Subcutaneous adipose tissue (tissue), 4 donors: Measurements from ENCODE around the gene TRIP4. TPM values are rescaled to one million over a fixed set of nuclear protein-coding genes. Genes with fewer than 3 reads are reported as not detected.

Experiments used
- total RNA-seq, 4 donors: library from RNA; depleted of rRNA; stranded (reverse); fragments of >200 nt; gene quantifications; one replicate each; pipeline ENCODE4 v1.1.0, GENCODE V29; 2016
- TF ChIP-seq, protein P1 (sequence below): fragments of 450-650 bp; IDR thresholded peaks from one replicate; pipeline ENCODE4 v1.5.1; 2016; ENCODE audit warnings: low read depth, mild to moderate bottlenecking, control low read depth, antibody characterized with exemption, moderate library complexity

Gene TRIP4
- total RNA-seq, 4 donors from 2014 or later = 15.7 to 23.2 (median 18.2) TPM

DNA sequence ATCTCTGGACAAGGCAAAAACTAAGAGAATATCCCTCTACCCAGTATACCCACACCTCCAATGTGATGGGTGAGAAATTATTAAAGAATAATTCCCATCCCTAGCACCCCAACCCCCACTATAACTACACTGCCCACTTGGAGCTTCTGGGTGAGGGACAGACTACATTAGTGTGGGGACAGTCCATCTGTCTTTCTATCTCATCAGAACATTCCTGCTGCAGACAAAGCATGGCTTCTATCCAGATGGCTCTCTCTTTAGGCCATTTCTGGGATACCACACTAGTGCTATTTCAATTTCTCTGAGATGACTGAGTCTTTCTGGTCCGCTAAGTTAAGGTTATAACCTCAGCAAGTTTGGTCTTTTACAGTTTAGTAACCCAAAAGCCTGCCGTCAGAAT, 38.3 kb upstream of the TRIP4 start:
- TF ChIP-seq, protein P1, sequence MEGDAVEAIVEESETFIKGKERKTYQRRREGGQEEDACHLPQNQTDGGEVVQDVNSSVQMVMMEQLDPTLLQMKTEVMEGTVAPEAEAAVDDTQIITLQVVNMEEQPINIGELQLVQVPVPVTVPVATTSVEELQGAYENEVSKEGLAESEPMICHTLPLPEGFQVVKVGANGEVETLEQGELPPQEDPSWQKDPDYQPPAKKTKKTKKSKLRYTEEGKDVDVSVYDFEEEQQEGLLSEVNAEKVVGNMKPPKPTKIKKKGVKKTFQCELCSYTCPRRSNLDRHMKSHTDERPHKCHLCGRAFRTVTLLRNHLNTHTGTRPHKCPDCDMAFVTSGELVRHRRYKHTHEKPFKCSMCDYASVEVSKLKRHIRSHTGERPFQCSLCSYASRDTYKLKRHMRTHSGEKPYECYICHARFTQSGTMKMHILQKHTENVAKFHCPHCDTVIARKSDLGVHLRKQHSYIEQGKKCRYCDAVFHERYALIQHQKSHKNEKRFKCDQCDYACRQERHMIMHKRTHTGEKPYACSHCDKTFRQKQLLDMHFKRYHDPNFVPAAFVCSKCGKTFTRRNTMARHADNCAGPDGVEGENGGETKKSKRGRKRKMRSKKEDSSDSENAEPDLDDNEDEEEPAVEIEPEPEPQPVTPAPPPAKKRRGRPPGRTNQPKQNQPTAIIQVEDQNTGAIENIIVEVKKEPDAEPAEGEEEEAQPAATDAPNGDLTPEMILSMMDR = no peak

DNA sequence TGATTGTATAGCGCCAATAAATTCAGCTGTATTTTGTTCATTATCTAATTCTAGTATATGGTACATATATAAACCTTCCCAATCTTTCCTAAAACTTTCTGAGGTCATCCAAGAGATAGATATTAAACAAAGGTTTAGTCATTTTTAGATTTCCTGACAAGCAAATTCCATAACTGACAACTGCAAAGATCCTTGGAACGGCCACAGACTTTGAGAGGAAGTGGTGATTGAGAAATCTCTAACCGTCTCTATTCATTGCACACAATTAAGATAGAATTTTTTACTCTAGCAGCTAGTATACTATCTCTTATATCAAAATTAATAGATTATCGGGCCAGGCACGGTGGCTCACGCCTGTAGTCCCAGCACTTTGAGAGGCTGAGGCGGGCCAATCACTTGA, 36.4 kb upstream of the TRIP4 start:
- TF ChIP-seq, protein P1 = no peak

DNA sequence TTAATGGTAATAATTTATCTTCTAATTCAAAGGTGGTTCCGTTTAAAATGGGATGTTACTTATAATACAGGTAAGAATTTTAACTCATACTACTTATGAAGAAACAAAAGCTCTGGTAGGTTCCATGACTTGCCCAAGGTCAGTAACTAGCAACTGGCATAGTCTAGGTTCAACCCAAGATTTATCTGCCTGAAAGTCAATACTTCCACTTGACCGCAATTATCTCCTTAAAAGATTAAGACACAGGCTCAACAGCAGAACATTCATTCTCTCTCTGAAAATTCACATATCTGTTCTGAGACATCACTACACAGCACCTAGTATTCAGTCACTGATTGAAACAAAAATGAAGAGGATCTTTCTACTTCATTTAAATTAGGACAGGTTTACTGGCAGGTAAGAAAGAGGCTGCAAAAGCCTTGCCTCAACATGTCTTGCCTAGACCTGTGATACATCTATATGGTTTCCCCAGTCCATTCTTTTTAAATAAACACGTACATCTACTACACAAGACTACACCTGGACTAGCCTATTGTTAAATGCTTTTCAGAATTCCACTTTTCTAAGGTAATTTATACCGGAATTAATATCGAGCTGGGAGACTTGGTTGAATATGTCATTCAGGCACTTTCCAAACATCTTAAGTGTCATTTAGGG, 32.8 kb upstream of the TRIP4 start:
- TF ChIP-seq, protein P1 = no peak

DNA sequence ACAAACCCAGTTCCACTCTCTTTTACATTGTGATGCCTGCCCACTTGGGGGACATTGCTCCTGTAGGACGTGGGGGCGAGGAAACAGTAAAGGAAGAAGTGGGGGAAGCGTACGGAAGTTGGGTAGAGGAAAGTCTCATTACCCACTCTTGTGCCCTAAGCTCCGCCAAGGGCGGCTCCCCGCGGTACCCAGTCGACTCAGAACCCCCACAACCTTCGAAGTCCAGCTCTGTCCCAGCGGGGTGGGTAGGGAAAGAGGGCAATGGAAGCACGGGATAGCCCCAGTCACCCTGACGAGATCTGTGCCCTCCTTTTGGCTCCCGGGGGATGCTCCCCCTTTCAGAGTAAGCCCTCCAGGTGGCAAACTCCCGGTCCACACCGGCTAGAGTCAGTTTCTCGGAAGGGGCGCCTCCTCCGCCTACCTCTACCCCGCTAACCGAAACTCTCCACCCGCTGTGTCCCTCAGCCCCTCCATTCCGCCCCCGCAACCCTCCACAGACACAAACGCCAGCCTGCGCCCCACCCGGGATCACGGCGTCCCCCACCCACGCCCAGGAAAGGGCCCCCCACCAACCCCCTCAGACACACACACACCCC, 32.2 kb upstream of the TRIP4 start:
- TF ChIP-seq, protein P1 = no peak

DNA sequence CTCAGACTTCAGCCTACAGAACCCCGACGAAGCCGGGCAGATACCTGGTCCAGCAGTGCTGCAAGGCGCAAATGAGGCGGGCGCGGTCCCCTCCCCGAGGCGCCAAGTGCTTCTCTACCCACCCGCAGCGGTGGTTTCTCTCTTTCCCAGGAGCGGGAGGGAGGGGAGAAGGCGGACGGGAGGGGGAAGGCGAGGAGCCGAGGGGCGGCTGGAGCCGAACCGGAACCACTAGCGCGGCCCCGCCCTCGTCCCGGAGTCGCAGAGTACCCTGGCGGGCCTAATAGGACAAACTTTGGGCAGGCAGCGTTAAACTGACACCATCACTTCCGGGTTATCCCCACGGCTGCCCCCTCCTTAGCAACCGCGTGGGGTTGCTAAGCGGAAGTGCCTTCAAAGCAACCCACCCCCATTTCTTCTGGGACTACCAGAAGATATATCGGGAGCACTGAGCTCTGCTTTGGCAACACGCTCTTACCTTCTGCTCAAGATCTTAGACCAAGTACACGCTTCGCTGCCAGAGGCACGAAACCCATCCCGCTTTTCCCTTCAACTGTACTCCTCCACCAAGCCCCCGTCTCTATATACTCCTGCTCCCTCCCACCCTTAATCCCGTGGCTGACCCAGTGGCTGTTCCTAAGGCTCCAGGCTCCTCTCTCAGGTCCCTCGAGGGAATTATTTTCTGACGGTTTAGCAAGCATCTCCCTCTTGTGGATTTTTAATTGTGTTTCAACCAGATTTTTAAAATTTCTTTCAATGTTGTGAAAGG, 31.5 kb upstream of the TRIP4 start, which contains the start of gene CSNK1G1:
CSNK1G1 (minus strand) TSS at position 230 of the 766 bp plus-strand sequence. CDS start 55,674 bp downstream, outside the sequence.
- TF ChIP-seq, protein P1 = no peak

DNA sequence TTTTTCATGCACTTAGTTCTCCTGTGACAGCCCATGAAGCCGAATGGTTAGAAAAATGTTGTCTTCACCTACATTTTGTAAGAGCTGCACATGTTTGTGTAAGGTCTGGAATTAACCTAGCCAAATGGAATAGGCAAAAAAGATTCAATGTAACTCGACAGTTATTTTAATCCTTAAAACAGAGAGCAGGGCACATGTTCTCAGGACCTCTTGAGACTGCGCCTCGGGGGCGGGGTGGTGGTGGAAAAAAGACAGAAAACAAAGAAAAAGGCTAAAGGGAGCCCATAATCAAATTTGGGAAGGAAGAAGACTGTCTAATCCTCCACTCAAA, 31.0 kb upstream of the TRIP4 start:
- TF ChIP-seq, protein P1 = no peak

DNA sequence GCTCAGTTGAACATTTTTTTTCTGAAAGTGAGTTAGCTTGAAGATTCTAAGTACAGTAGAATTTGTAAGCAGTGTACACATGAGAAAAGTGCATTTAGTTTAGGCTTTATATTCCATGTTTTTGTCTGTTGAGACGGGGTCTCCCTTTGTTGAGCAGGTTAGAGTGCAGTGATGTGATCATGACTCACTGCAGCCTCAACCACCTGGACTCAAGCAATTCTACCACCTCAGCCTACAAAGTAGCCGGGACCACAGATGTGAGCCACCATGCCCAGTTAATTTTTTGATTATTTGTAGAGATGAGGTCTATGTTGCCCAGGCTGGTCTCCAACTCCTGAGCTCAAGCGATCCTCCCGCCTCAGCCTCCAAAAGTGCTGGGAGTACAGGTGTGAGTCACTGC, 26.4 kb upstream of the TRIP4 start:
- TF ChIP-seq, protein P1 = no peak
